Lung (tissue), 12 donors: ENCODE data around the gene CLASP1. TPM values are rescaled to one million over a fixed set of nuclear protein-coding genes. Genes with fewer than 3 reads are reported as not detected.
A peak's percentile ranks its signal among the peaks of the same experiment; 100 is the strongest.

ENCODE experiments used
- ATAC-seq: fragments of 200-7000 bp; cut with Tn5 transposase; one replicate; pipeline ENCODE4 v1.9.1; 2020; ENCODE audit warnings: moderate number of reproducible peaks; ENCODE audit not compliant: insufficient read depth, low FRiP score
- DNase-seq, 3 donors: peaks; one replicate each; pipeline ENCODE4 v3.0.0-alpha.2; 2013 to 2017
- H3K27ac ChIP-seq, 2 donors: one replicate each; pipeline ENCODE4 v1.5.1; 2013; ENCODE audit warnings: mild to moderate bottlenecking in 2 of 2, moderate library complexity in 2 of 2, control low read depth in 1 of 2, inconsistent platforms in 1 of 2, low read depth in 1 of 2, low read length in 1 of 2
- H3K27me3 ChIP-seq, 3 donors: one replicate each; pipeline ENCODE4 v1.5.1; 2013; ENCODE audit warnings: low read length in 2 of 3; ENCODE audit not compliant: control insufficient read depth in 3 of 3, insufficient read depth in 3 of 3
- H3K36me3 ChIP-seq, 4 donors: one replicate each; pipeline ENCODE4 v1.5.1; 2013; ENCODE audit warnings: low read length in 4 of 4, mild to moderate bottlenecking in 1 of 4, moderate library complexity in 1 of 4; ENCODE audit not compliant: control insufficient read depth in 4 of 4, insufficient read depth in 4 of 4
- H3K4me1 ChIP-seq, 5 donors: one replicate each; pipeline ENCODE4 v1.5.1; 2013; ENCODE audit warnings: low read length in 5 of 5, mild to moderate bottlenecking in 2 of 5, moderate library complexity in 1 of 5; ENCODE audit not compliant: control insufficient read depth in 5 of 5, insufficient read depth in 5 of 5
- H3K4me3 ChIP-seq: one replicate; pipeline ENCODE4 v1.5.1; 2013; ENCODE audit warnings: mild to moderate bottlenecking, control low read depth, moderate library complexity
- H3K9ac ChIP-seq, 2 donors: one replicate each; pipeline ENCODE4 v1.5.1; 2013; ENCODE audit warnings: low read length in 2 of 2, control low read depth in 1 of 2; ENCODE audit not compliant: insufficient read depth in 1 of 2
- H3K9me3 ChIP-seq, 4 donors: one replicate each; pipeline ENCODE4 v1.5.1; 2013; ENCODE audit warnings: low read length in 3 of 4, mild to moderate bottlenecking in 1 of 4, moderate library complexity in 1 of 4; ENCODE audit not compliant: control insufficient read depth in 4 of 4, insufficient read depth in 3 of 4
- WGBS, 2 donors: extraction: QIAGEN DNeasy Blood & Tissue Kit; methylation state at CpG; one replicate each; pipeline ENCODE4 v1.1.7; 2013; 5-methylcytosine and 5-hydroxymethylcytosine counted together
- polyA plus RNA-seq, 2 donors: library from polyadenylated mRNA; stranded (reverse); fragments of 200-250 nt; gene quantifications; one replicate each; pipeline ENCODE4 v1.2.1, GENCODE V29; 2013
- total RNA-seq, 2 donors: library from RNA; depleted of rRNA in 1 of 2; stranded (reverse); fragments of >200 nt in 1 of 2; gene quantifications; one replicate each; pipeline ENCODE4 v1.2.1, GENCODE V29; 2014 to 2021
- TF ChIP-seq, protein P1 (sequence below): IDR thresholded peaks from 2 replicates; pipeline ENCODE4 v1.5.1; 2012; ENCODE audit warnings: mild to moderate bottlenecking; ENCODE audit errors: control extremely low read depth, extremely low read depth
- donor health status: control.
- donor health status: control.
- donor health status: Bipolar disorder and iron deficiency.
- donor health status: healthy.
- donor health status: DM: yes; HTN: yes; CAD: no.

The CLASP1 gene
- total and polyA plus RNA-seq, 4 donors = 7.4 to 128 (median 30.6) TPM

DNA sequence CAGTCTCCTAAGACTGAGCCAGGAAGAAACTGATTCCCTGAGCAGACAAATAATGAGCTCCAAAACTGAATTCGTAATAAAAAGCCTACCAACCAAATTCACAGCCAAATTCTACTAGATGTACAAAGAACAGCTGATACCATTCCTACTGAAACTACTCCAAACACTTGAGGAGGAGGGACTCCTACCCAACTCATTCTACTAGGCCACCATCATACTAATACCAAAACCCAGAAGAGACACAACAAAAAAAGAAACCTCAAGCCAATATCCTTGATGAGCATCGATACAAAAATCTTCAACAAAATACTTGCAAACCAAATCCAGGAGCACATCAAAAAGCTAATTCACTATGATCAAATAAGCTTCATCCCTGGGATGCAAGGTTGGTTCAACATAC, 98.6 kb downstream of the CLASP1 start:
- Histone ChIP-seq H3K4me1 (peaks cover 0 to 7% (median 0%) of the 10 kb centered on the region in 5 donors), H3K27ac (no peak overlapping the region), H3K9ac (no peak overlapping the region), H3K36me3 (peaks cover 0 to 2% (median 0%) of the 10 kb centered on the region in 4 donors), H3K9me3 (peaks cover 0 to 7% (median 0%) of the 10 kb centered on the region in 4 donors), H3K4me3 (no peak overlapping the region), H3K27me3 (no peaks in the 10 kb centered on the region)
- no peak for ATAC-seq
- TF ChIP-seq, protein P1, sequence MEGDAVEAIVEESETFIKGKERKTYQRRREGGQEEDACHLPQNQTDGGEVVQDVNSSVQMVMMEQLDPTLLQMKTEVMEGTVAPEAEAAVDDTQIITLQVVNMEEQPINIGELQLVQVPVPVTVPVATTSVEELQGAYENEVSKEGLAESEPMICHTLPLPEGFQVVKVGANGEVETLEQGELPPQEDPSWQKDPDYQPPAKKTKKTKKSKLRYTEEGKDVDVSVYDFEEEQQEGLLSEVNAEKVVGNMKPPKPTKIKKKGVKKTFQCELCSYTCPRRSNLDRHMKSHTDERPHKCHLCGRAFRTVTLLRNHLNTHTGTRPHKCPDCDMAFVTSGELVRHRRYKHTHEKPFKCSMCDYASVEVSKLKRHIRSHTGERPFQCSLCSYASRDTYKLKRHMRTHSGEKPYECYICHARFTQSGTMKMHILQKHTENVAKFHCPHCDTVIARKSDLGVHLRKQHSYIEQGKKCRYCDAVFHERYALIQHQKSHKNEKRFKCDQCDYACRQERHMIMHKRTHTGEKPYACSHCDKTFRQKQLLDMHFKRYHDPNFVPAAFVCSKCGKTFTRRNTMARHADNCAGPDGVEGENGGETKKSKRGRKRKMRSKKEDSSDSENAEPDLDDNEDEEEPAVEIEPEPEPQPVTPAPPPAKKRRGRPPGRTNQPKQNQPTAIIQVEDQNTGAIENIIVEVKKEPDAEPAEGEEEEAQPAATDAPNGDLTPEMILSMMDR = no peak
- WGBS, 2 donors = 87 to 99% methylated on average over 2 of the region's 2 CpGs
- no peak for DNase-seq

DNA sequence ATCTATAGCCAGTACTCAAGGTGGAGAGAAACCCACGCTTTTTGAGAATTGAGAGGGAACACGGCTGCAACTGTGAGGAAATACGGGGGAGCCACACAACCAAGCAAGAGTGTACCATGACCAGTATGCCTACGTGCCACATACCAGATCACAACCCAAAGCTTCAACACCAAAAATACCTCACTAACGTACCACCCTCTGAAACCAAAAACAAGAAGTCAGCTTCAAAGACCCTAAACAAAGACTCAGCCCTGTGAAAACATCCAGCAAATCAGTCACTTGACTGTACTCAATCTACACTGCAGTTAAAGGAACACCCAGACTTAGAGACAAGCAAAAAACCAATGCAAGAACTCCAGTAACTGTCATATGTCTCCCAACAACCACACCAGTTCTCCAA, 101.6 kb downstream of the CLASP1 start:
- ATAC-seq = no peak
- 94 to 98% methylated on average over 5 of the region's 5 CpGs for WGBS, 2 donors
- peaks cover 0 to 13% (median 0%) of the 10 kb centered on the region in 5 donors for H3K4me1 ChIP-seq

DNA sequence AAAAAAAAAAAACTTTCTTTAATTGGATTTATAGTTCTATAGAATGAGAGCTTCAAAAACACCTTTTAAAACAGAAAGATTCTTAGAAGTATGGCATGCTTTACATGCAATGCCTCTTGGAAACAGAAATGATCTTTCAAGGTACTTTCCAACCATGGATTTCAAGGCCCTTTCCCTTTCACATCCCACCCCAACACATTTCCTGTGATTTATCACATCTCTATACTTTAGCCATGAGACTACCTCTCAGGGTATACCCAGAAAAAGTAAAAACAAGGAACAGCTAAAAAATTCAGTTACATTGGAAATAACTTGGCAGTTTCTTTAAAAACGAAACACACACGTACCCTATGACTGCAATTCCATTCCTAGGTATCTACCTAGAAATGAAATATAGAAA, 103.3 kb downstream of the CLASP1 start:
- no peaks in the 10 kb centered on the region for H3K27me3 ChIP-seq
- H3K4me1 ChIP-seq = peaks cover 0 to 20% (median 0%) of the 10 kb centered on the region in 5 donors
- WGBS, 2 donors = 90 to 92% methylated on average over 2 of the region's 2 CpGs
- DNase-seq (no peak), ATAC-seq (no peak)
- TF ChIP-seq, protein P1 = no peak
- H3K36me3 ChIP-seq = no peaks in the 10 kb centered on the region
- H3K4me3 ChIP-seq = no peak overlapping the region
- H3K27ac ChIP-seq = no peak overlapping the region
- peaks cover 0 to 7% (median 0%) of the 10 kb centered on the region in 4 donors for H3K9me3 ChIP-seq
- H3K9ac ChIP-seq = no peak overlapping the region

More for the DNA sequence above, 101.6 kb downstream of the CLASP1 start:
- Histone ChIP-seq H3K27me3 (no peaks in the 10 kb centered on the region), H3K9ac (no peak overlapping the region), H3K4me3 (no peak overlapping the region), H3K27ac (no peak overlapping the region), H3K36me3 (peaks cover 0 to under 1% (median 0%) of the 10 kb centered on the region in 4 donors), H3K9me3 (peaks cover 0 to 7% (median 0%) of the 10 kb centered on the region in 4 donors)
- TF ChIP-seq, protein P1 = no peak
- DNase-seq = no peak

DNA sequence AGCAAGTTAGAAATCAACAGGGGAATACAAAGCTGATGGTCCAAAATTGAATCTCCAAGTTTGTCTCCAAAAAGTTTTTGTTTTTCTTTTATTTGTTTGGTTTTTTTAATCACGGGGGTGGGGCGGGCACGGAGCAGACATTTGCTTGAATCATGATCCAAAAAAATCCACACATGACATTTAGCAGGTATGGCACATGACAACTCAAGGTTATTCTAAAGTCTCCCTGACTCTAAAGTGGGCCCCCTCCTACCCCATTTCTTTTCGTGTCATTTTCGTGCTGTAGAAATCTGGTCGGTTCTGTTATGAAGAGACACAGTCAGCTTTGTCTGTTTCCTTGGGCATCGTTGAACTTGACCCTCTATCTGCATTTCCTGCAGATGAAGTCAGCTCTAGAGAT, 104.0 kb downstream of the CLASP1 start:
- DNase-seq = no peak
- H3K4me1 ChIP-seq = peaks cover 0 to 20% (median 0%) of the 10 kb centered on the region in 5 donors
- TF ChIP-seq, protein P1 = no peak
- H3K36me3 ChIP-seq = no peaks in the 10 kb centered on the region
- ATAC-seq = no peak
- H3K9me3 ChIP-seq = peaks cover 0 to 7% (median 0%) of the 10 kb centered on the region in 4 donors
- H3K27me3 ChIP-seq = no peaks in the 10 kb centered on the region
- 82 to 87% methylated on average over 7 of the region's 7 CpGs for WGBS, 2 donors
- H3K9ac ChIP-seq = no peak overlapping the region
- no peak overlapping the region for H3K4me3 ChIP-seq
- peak overlapping the region in 1 of 2 donors; percentile 26 for H3K27ac ChIP-seq
